Sigmoid colon (tissue), 7 donors: ENCODE measurements around the gene ABCG8. TPM values are rescaled to one million over a fixed set of nuclear protein-coding genes. Genes with fewer than 3 reads are reported as not detected.

Source experiments
- DNase-seq: peaks from one replicate; pipeline ENCODE4 v3.0.0-alpha.2; 2019
- H3K27ac ChIP-seq, 4 donors: fragments of 200-600 bp; sonication (generic); one replicate each; pipeline ENCODE4 v1.5.1; 2016 to 2019; ENCODE audit warnings: mild to moderate bottlenecking in 1 of 4
- H3K27me3 ChIP-seq, 3 donors: fragments of 200-600 bp; sonication (generic); one replicate each; pipeline ENCODE4 v1.5.1; 2019; ENCODE audit warnings: mild to moderate bottlenecking in 1 of 3
- H3K36me3 ChIP-seq, 4 donors: fragments of 200-600 bp; sonication (generic); one replicate each; pipeline ENCODE4 v1.5.1; 2016 to 2019
- H3K4me1 ChIP-seq, 4 donors: fragments of 200-600 bp; sonication (generic); one replicate each; pipeline ENCODE4 v1.5.1; 2017 to 2019
- H3K4me3 ChIP-seq, 4 donors: fragments of 200-600 bp; sonication (generic); one replicate each; pipeline ENCODE4 v1.5.1; 2017 to 2019; ENCODE audit warnings: mild to moderate bottlenecking in 2 of 4, moderate library complexity in 1 of 4
- H3K9me3 ChIP-seq, 4 donors: fragments of 200-600 bp in 3 of 4; sonication (generic) in 3 of 4; one replicate each; pipeline versions ENCODE4 v1.5.1 to v1.6.1; 2013 to 2019
- CTCF ChIP-seq, 4 experiments: fragments of 450-650 bp in 3 of 4; fragments of 200-600 bp in 1 of 4; IDR thresholded peaks; one replicate each; pipeline ENCODE4 v1.5.1; 2016 to 2019; ENCODE audit warnings: antibody characterized with exemption in 4 of 4, mild to moderate bottlenecking in 3 of 4, moderate library complexity in 2 of 4
- EP300 ChIP-seq, 4 donors: sonication (generic); formaldehyde crosslinking; IDR thresholded peaks; one replicate each; pipeline ENCODE4 v1.6.1; 2017; ENCODE audit warnings: antibody characterized with exemption in 4 of 4
- POLR2A ChIP-seq, 2 donors: fragments of 450-650 bp; IDR thresholded peaks; one replicate each; pipeline ENCODE4 v1.6.1; 2016; ENCODE audit warnings: antibody characterized with exemption in 2 of 2, mild to moderate bottlenecking in 2 of 2, moderate library complexity in 2 of 2
- POLR2AphosphoS5 ChIP-seq, 4 donors: sonication (generic); formaldehyde crosslinking; IDR thresholded peaks; one replicate each; pipeline ENCODE4 v1.6.1; 2017; ENCODE audit warnings: antibody characterized with exemption in 4 of 4
- WGBS, 2 donors: extraction: QIAGEN DNeasy Blood & Tissue Kit; methylation state at CpG; one replicate each; pipeline ENCODE4 v1.1.7; 2013; 5-methylcytosine and 5-hydroxymethylcytosine counted together
- intact Hi-C: fragments of 100-400 bp; cut with DNase I; formaldehyde crosslinking; loops from one replicate; pipeline ENCODE4 v1.15.1; 2023
- polyA plus RNA-seq, 3 donors: library from polyadenylated mRNA; stranded (reverse); fragments of 200-250 nt; gene quantifications; one replicate each; pipeline ENCODE4 v1.2.3, GENCODE V29; 2013
- small RNA-seq, 3 donors: library from RNA; depleted of rRNA; stranded (forward); fragments of <200 nt; gene quantifications; one replicate each; pipeline ENCODE3, GENCODE V24; 2016
- total RNA-seq, 4 donors: library from RNA; depleted of rRNA; stranded (reverse); fragments of >200 nt; gene quantifications; one replicate each; pipeline ENCODE4 v1.1.0, GENCODE V29; 2016
- donor health status: healthy with polysubstance abuse.
- donor health status: Bipolar disorder and iron deficiency.
- donor health status: healthy.

The ABCG8 gene
- total and polyA plus RNA-seq, 7 donors = under 0.01 to 0.16 TPM; not detected in 5

- Histone ChIP-seq H3K27me3 (no peaks in the 10 kb centered on the region), H3K27ac (no peak overlapping the region), H3K9me3 (no peaks in the 10 kb centered on the region), H3K36me3 (peaks cover 0 to 65% (median 6%) of the 10 kb centered on the region in 4 donors), H3K4me1 (no peaks in the 10 kb centered on the region), H3K4me3 (no peak overlapping the region)
- WGBS, 2 donors = 94 to 97% methylated on average over 4 of the region's 4 CpGs
- no peak for DNase-seq
- intact Hi-C loops = no loop called here
- TF ChIP-seq CTCF (IDR thresholded peaks at IDR 0.05) (no peak), POLR2AphosphoS5 (IDR thresholded peaks at IDR 0.05) (no peak), POLR2A (IDR thresholded peaks at IDR 0.05) (no peak)
Measured at GRCh38 chr2:43925431-43925830, 86.7 kb downstream of the ABCG8 start.

DNA sequence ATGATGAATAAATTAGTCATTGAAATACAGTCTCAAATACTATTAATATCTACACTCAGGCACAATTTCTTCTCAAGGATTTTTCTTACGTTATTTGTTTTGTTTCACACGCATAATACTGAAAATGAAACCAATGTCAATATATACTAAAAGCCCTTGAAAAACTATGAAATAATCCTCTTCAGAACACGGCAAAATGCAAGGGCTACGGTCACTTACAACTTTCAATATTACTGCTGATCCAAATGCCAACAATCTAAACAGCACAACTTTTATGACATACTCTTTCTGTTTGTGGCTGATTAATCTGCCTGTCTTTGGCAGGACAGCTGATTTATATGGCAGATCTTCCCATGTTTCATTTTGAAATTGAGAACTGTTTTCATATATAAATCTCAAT lies 88.7 kb downstream of the ABCG8 start:
- TF ChIP-seq EP300 (IDR thresholded peaks at IDR 0.05) (no peak), POLR2A (IDR thresholded peaks at IDR 0.05) (no peak), POLR2AphosphoS5 (IDR thresholded peaks at IDR 0.05) (no peak), CTCF (IDR thresholded peaks at IDR 0.05) (no peak)
- Histone ChIP-seq H3K36me3 (peaks cover 0 to 63% (median 8%) of the 10 kb centered on the region in 4 donors), H3K27ac (no peak overlapping the region), H3K9me3 (no peaks in the 10 kb centered on the region), H3K4me3 (no peak overlapping the region), H3K4me1 (no peaks in the 10 kb centered on the region), H3K27me3 (no peaks in the 10 kb centered on the region)
- DNase-seq = no peak
- WGBS, 2 donors = 74 to 82% methylated on average over 4 of the region's 4 CpGs
- intact Hi-C loops = no loop called here

GRCh38 chr2:43931293-43931692 lies 92.5 kb downstream of the ABCG8 start:
- DNase-seq = no peak
- intact Hi-C loops = no loop called here
- H3K4me3 ChIP-seq = no peak overlapping the region
- H3K36me3 ChIP-seq = peaks cover 0 to 66% (median 13%) of the 10 kb centered on the region in 4 donors
- TF ChIP-seq POLR2A (IDR thresholded peaks at IDR 0.05) = no peak
- TF ChIP-seq POLR2AphosphoS5 (IDR thresholded peaks at IDR 0.05) = no peak
- TF ChIP-seq EP300 (IDR thresholded peaks at IDR 0.05) = no peak
- TF ChIP-seq CTCF (IDR thresholded peaks at IDR 0.05) = no peak
- H3K4me1 ChIP-seq = no peaks in the 10 kb centered on the region
- no peaks in the 10 kb centered on the region for H3K27me3 ChIP-seq
- 96 to 98% methylated on average over 3 of the region's 3 CpGs for WGBS, 2 donors
- H3K9me3 ChIP-seq = no peaks in the 10 kb centered on the region
- H3K27ac ChIP-seq = no peak overlapping the region

Small RNAs within 50 kb of the gene (small RNA-seq; reads per million reads assigned to genes)
- gene RN7SL455P = 0 reads per million in 3 donors
- 0 reads per million in 3 donors for gene RNU6-1048P

Other genes with a start within 250 kb of the ABCG8 start
- 10 to 100 TPM; 20.2 to 35.2 (median 29.6) TPM for gene THADA, start 242.9 kb upstream of the ABCG8 start, total RNA-seq
- 10 to 100 TPM in 1 of 3 donors, 1 to 10 TPM in 2; 4.4 to 14.0 (median 9.0) TPM for gene THADA, start 242.9 kb upstream of the ABCG8 start, polyA plus RNA-seq
- 10 to 100 TPM; 35.3 to 83.1 (median 54.9) TPM for gene PLEKHH2, start 201.7 kb upstream of the ABCG8 start, total RNA-seq
- 1 to 10 TPM in 2 of 3 donors, under 1 TPM in 1; 0.69 to 3.6 (median 1.7) TPM for gene PLEKHH2, start 201.7 kb upstream of the ABCG8 start, polyA plus RNA-seq
- gene C1GALT1C1L, start 162.5 kb upstream of the ABCG8 start, total RNA-seq = 1 to 10 TPM; 1.1 to 4.3 (median 2.3) TPM
- gene C1GALT1C1L, start 162.5 kb upstream of the ABCG8 start, polyA plus RNA-seq = under 1 TPM in 1 of 3 donors, not detected in 2; 0.50 TPM
- 10 to 100 TPM; 15.1 to 32.1 (median 25.1) TPM for gene DYNC2LI1, start 64.9 kb upstream of the ABCG8 start, total RNA-seq
- 10 to 100 TPM; 11.7 to 27.6 (median 26.8) TPM for gene DYNC2LI1, start 64.9 kb upstream of the ABCG8 start, polyA plus RNA-seq
- not detected for gene ABCG5, start 132 bp upstream of the ABCG8 start, total RNA-seq
- gene ABCG5, start 132 bp upstream of the ABCG8 start, polyA plus RNA-seq = under 1 TPM in 2 of 3 donors, not detected in 1; 0.10 to 0.23 TPM
- 10 to 100 TPM; 49.7 to 65.7 (median 55.8) TPM for gene LRPPRC, start 157.0 kb downstream of the ABCG8 start, total RNA-seq
- gene LRPPRC, start 157.0 kb downstream of the ABCG8 start, polyA plus RNA-seq = 10 to 100 TPM; 22.2 to 48.8 (median 24.0) TPM